NCI-H510A (cell line): ENCODE results near the gene ATIC.

Source experiments
- DNase-seq: peaks from one replicate; lab custom pipeline; 2025; lab: John Stamatoyannopoulos, UW

The ATIC gene

DNA sequence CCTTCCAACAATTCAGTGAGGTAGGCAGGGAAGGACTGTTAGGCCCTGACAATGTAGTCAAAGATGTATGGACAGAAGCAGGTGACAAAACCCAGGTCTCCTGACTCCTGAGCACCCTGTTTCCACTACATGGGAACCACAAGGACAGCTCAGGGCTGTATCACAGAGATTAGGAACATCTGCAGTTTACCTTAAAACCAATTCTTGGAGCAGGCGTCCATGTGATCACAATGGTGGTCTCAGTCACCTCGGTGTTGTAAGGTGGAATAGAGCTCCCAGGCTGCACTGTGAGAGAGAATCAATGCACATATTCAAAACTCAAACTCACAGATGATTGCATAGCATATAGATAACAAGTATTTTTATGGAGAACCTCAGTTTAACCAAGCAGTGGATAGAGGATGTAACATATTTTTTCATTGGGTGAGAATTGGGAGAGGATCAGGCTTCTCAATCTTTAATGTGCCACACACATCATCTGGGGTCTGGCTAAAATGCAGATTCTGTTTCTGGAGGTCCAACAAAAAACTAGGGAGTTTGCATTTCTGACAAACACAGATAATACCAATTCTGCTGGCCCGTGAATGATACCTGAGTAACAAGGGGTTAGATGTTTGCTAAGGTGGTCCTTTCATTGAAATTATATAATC is 87.3 kb downstream of the ATIC start:
- DNase-seq: no peak
